ENCODE data around the gene IDH2.

- TF ChIP-seq CTCF (IDR thresholded peaks at IDR 0.05 in 2 of 3, conservative IDR thresholded peaks at IDR 0.05 in 1 of 3; ENCODE audit: borderline replicate concordance in 1 of 3, insufficient read depth in 1 of 3, low read depth in 2 of 3, low read length in 2 of 3): no peak
- no peak for TF ChIP-seq JUND (IDR thresholded peaks at IDR 0.05)
- TF ChIP-seq ZNF274 (IDR thresholded peaks at IDR 0.05; ENCODE audit: low read depth, low read length): no peak
- no peak for TF ChIP-seq EZH2phosphoT487 (IDR thresholded peaks at IDR 0.05; ENCODE audit: borderline replicate concordance)
- no peak for TF ChIP-seq REST (IDR thresholded peaks at IDR 0.05; ENCODE audit: low read depth)
- no peak for TF ChIP-seq SIN3A (IDR thresholded peaks at IDR 0.05; ENCODE audit: low read depth)
- no peak for TF ChIP-seq RAD21 (IDR thresholded peaks at IDR 0.05; ENCODE audit: low read depth)
- TF ChIP-seq EGR1 (IDR thresholded peaks at IDR 0.05; ENCODE audit: low read depth): no peak
- TF ChIP-seq ATF3 (IDR thresholded peaks at IDR 0.05): no peak
- no peak for TF ChIP-seq TCF7L2 (IDR thresholded peaks at IDR 0.05; ENCODE audit: borderline replicate concordance, extremely low read depth, insufficient read depth, insufficient read length)
These were observed 65.9 kb downstream of the IDH2 start for GRCh38 chr15:90036343-90036742.
